Measurements from ENCODE around the gene PSMD11. TPM values are rescaled to one million over a fixed set of nuclear protein-coding genes. Genes with fewer than 3 reads are reported as not detected.

PSMD11 gene
- polyA plus RNA-seq, result 143 and 181 TPM in 2 replicates

GRCh38 chr17:32444301-32445073, at the start of gene PSMD11:
Gene PSMD11, plus strand, starts transcription at chr17:32444510. Its CDS starts 14 bp downstream, at chr17:32444524.

GRCh38 chr17:32486701-32487472, 42.6 kb downstream of the PSMD11 start, which contains the start of gene CDK5R1:
Gene CDK5R1, plus strand, starts transcription at chr17:32486993. Its CDS starts 628 bp downstream, at chr17:32487621.

Other genes starting within 250 kb of the PSMD11 start
- gene RHBDL3, start 178.7 kb upstream of the PSMD11 start, polyA plus RNA-seq, result 0.17 TPM in 1 of 2 replicates, not detected in the other
- gene C17orf75, start 102.3 kb upstream of the PSMD11 start, polyA plus RNA-seq, result 62.4 and 68.5 TPM in 2 replicates
- 69.6 and 73.2 TPM in 2 replicates for gene ZNF207, start 94.4 kb upstream of the PSMD11 start, polyA plus RNA-seq
- 37.6 and 48.5 TPM in 2 replicates for gene CDK5R1, start 42.5 kb downstream of the PSMD11 start, polyA plus RNA-seq